ENCODE results near the gene WDR4. TPM values are rescaled to one million over a fixed set of nuclear protein-coding genes. Genes with fewer than 3 reads are reported as not detected.

The WDR4 gene
- total and polyA plus RNA-seq, 11 donors = 1.7 to 17.9 (median 6.4) TPM

DNA sequence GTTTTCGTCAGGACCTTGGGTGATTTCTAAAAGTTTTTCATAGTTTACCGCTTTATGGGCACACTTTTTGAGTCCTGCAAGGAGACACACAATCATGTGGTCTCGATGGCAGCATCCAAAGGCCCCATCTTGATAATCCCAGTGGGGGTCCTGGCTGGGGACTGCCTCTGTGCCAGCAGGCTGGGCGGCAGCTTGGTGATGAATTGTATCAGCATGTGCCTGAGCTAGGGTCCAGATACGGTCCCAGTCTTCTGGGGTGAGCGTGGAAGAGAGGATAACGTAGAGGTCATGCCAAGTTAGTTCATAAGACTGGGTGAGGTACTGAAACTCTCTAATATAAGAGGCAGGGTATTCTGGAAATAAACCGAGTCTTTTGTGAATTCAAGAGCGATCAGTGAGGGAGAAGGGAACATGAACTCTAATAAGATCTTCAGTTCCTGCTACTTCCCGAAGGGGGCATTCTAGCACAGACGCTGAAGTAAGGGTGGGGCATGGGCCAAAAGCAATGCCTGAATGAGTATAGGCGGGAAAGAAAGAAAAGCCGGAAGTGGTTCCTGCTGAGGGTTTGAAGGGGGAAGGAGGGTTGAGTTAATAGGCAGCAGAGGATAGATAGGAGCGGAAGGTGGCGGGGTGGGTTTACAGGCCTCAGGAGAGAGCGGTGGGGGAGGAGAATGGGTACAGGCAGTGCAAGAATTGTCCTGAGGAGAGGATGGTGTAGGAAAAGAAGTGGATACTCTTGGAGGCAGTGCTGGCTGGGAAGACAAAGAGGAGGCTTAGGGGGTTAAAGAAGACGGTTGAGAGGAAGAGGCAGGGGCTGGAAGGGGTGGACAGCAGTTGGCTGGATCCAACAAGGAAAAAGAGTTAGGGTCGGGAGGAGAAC, 44.5 kb upstream of the WDR4 start:
- ATAC-seq (peak in 3 of 4 donors; percentile 85 to 93 (median 88)), DNase-seq (peak in 4 of 5 donors; percentile 59 to 71 (median 66))
- Histone ChIP-seq H3K36me3 (no peaks in the 10 kb centered on the region), H3K4me3 (peak overlapping the region in 3 of 12 donors; percentile 1 to 35 (median 18)), H3K27me3 (no peaks in the 10 kb centered on the region), H3K4me1 (peaks cover 0 to 11% (median 5%) of the 10 kb centered on the region in 12 donors), H3K9me3 (no peaks in the 10 kb centered on the region), H3K27ac (no peak overlapping the region)
- WGBS, 4 donors = 23 to 27% (median 25%) methylated on average over 16 to 18 of the region's 18 CpGs
- TF ChIP-seq POLR2A (IDR thresholded peaks at IDR 0.05) = no peak
- TF ChIP-seq, protein P1, sequence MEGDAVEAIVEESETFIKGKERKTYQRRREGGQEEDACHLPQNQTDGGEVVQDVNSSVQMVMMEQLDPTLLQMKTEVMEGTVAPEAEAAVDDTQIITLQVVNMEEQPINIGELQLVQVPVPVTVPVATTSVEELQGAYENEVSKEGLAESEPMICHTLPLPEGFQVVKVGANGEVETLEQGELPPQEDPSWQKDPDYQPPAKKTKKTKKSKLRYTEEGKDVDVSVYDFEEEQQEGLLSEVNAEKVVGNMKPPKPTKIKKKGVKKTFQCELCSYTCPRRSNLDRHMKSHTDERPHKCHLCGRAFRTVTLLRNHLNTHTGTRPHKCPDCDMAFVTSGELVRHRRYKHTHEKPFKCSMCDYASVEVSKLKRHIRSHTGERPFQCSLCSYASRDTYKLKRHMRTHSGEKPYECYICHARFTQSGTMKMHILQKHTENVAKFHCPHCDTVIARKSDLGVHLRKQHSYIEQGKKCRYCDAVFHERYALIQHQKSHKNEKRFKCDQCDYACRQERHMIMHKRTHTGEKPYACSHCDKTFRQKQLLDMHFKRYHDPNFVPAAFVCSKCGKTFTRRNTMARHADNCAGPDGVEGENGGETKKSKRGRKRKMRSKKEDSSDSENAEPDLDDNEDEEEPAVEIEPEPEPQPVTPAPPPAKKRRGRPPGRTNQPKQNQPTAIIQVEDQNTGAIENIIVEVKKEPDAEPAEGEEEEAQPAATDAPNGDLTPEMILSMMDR (IDR thresholded peaks at IDR 0.05) = peak; percentile 61 to 85 (median 74)
- intact Hi-C loops (cut with DNase I) = loop anchor here in 1 of 10 donors (10.0 kb wide), 1 partner anchor 51 kb away; the partner anchor contains the start of gene PKNOX1

DNA sequence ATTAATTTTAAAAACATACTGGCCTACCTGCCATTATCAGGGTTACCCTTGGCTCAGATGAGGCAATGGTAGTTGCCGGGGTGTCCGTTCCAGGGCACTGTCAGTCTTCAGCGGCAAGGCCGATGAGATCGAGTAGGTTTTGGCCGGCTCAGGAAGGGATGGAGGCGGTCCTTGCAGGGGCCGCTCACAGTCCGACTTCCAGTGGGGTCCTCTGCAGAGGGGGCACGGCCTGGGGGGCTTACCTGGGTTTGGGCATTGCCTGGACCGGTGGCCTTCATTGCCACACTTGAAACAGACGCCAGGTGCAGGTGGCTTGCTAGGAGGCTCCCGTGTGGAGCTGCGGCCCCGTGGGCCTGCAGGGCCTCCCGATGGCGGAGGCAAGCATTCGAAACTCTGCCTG, 43.6 kb upstream of the WDR4 start:
- intact Hi-C loops (cut with DNase I) = loop anchor here in 1 of 10 donors (10.0 kb wide), 1 partner anchor 52 kb away; the partner anchor contains the start of gene PKNOX1
- ATAC-seq = no peak
- peak in 1 of 5 donors; percentile 19 for DNase-seq
- Histone ChIP-seq H3K27ac (no peak overlapping the region), H3K4me3 (no peak overlapping the region), H3K27me3 (no peaks in the 10 kb centered on the region), H3K36me3 (no peaks in the 10 kb centered on the region), H3K4me1 (peaks cover 0 to 11% (median 5%) of the 10 kb centered on the region in 12 donors), H3K9me3 (no peaks in the 10 kb centered on the region)
- 90 to 92% (median 91%) methylated on average over 10 to 18 of the region's 18 CpGs for WGBS, 4 donors
- TF ChIP-seq, protein P1 (IDR thresholded peaks at IDR 0.05) = no peak
- no peak for TF ChIP-seq POLR2A (IDR thresholded peaks at IDR 0.05)

DNA sequence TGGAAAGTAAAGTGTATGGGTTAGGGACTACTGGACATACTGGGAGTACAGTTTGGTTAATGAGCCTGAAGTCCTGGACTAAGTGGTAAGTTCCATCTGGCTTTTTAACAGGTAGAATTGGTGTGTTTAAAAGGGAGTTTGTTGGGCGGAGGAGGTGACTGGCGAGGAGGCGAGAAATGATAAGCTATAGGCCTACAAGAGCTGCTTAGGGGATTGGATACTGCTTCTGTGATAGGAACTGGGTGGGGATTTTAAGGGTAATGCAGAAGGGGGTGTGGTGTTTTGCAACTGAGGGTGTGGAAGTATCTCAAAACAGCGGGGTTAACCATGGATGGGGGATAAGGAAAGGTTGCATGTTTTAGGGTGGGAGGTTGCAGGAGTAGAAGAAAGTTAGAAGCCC, 42.6 kb upstream of the WDR4 start:
- ATAC-seq = no peak
- peak in 1 of 5 donors; percentile 7 for DNase-seq
- intact Hi-C loops (cut with DNase I) = loop anchor here in 1 of 10 donors (10.0 kb wide), 1 partner anchor 53 kb away; the partner anchor contains the start of gene PKNOX1
- no peak overlapping the region for H3K4me3 ChIP-seq
- H3K27me3 ChIP-seq = no peaks in the 10 kb centered on the region
- no peaks in the 10 kb centered on the region for H3K9me3 ChIP-seq
- H3K36me3 ChIP-seq = no peaks in the 10 kb centered on the region
- 82 to 88% (median 85%) methylated on average over 4 of the region's 4 CpGs for WGBS, 4 donors
- peaks cover 0 to 11% (median 5%) of the 10 kb centered on the region in 12 donors for H3K4me1 ChIP-seq
- H3K27ac ChIP-seq = no peak overlapping the region
- no peak for TF ChIP-seq POLR2A (IDR thresholded peaks at IDR 0.05)
- TF ChIP-seq, protein P1 (IDR thresholded peaks at IDR 0.05) = no peak

DNA sequence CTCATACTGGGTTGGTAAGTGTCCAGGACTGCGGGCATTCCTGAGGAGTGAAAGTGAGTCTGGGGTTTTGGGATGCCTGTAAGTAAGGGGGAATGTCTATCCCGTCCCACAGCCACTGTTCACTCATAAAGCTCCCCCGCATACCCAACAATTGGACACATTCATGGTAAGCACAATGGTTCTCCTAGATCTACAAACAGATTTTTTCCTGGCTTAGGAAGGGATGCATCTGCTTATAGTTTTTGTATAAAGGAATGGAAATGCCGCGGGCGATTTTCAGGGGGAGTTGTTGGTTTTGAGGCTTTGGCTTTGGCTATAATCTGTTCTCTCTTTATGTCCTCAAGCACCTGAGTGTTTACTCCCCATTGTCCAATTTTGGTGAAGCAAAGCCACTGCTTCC, 39.0 kb upstream of the WDR4 start:
- H3K4me3 ChIP-seq = no peak overlapping the region
- H3K36me3 ChIP-seq = peaks cover 0 to 5% (median 0%) of the 10 kb centered on the region in 9 donors
- no peak for TF ChIP-seq POLR2A (IDR thresholded peaks at IDR 0.05)
- TF ChIP-seq, protein P1 (IDR thresholded peaks at IDR 0.05) = no peak
- no peaks in the 10 kb centered on the region for H3K27me3 ChIP-seq
- DNase-seq (no peak), ATAC-seq (no peak)
- 92 to 98% (median 96%) methylated on average over 6 of the region's 6 CpGs for WGBS, 4 donors
- intact Hi-C loops (cut with DNase I) = loop anchor here in 1 of 10 donors (10.0 kb wide), 1 partner anchor 727 kb away; no protein-coding TSS in a partner anchor
- no peak overlapping the region for H3K27ac ChIP-seq
- H3K9me3 ChIP-seq = no peaks in the 10 kb centered on the region
- H3K4me1 ChIP-seq = peaks cover 0 to 4% (median 0%) of the 10 kb centered on the region in 12 donors

Measured in heart left ventricle (tissue), 16 donors.